Adipocyte (in vitro differentiated cells): ENCODE data around the gene WBP2.

Experiments
- DNase-seq: peaks from one replicate; pipeline ENCODE4 v3.0.0-alpha.2; 2015; ENCODE audit warnings: low read depth
- H3K27me3 ChIP-seq: replicated peaks from 2 replicates; pipeline ENCODE4 v1.7.0; 2013; ENCODE audit warnings: mild to moderate bottlenecking, low read length, moderate library complexity; ENCODE audit not compliant: control insufficient read depth, insufficient read depth
- H3K36me3 ChIP-seq: 2 replicates; pipeline ENCODE4 v1.7.0; 2013; ENCODE audit warnings: low read length, mild to moderate bottlenecking, moderate library complexity; ENCODE audit not compliant: control insufficient read depth, insufficient read depth, severe bottlenecking
- H3K4me1 ChIP-seq: 2 replicates; pipeline ENCODE4 v1.7.0; 2013; ENCODE audit warnings: mild to moderate bottlenecking, low read length, moderate library complexity; ENCODE audit not compliant: control insufficient read depth, insufficient read depth
- H3K4me3 ChIP-seq: 2 replicates; pipeline ENCODE4 v1.7.0; 2013; ENCODE audit warnings: mild to moderate bottlenecking, low read length, moderate library complexity
- H3K9ac ChIP-seq: 2 replicates; pipeline ENCODE4 v1.7.0; 2013; ENCODE audit warnings: mild to moderate bottlenecking, low read length, moderate library complexity
- H3K9me3 ChIP-seq: 2 replicates; pipeline ENCODE4 v1.7.0; 2013; ENCODE audit warnings: mild to moderate bottlenecking, low read length, moderate library complexity; ENCODE audit not compliant: control insufficient read depth

Gene WBP2

DNA sequence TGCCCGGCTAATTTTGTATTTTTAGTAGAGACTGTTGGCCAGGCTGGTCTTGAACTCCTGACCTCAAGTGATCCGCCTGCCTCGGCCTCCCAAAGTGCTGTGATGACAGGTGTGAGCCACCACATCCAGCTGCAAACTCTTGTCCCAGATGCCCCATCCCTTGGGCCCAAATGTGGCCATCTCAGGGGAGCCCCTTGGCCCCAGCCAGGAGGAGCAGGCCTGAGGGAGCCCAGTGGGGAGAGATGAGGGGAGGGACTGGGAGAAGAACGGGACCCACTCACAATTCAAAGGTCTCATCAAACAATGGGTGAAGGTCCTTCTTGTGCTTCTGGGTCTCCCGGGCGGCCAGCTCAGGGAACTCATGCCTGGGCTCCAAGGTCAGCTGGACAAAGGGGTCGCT lies 25.4 kb downstream of the WBP2 start:
- H3K4me3 ChIP-seq = no peak overlapping the region
- no peak for DNase-seq
- H3K9me3 ChIP-seq = no peaks in the 10 kb centered on the region
- H3K4me1 ChIP-seq = peaks cover 15% of the 10 kb centered on the region
- H3K27me3 ChIP-seq = no peaks in the 10 kb centered on the region
- no peak overlapping the region for H3K9ac ChIP-seq
- H3K36me3 ChIP-seq = no peaks in the 10 kb centered on the region

DNA sequence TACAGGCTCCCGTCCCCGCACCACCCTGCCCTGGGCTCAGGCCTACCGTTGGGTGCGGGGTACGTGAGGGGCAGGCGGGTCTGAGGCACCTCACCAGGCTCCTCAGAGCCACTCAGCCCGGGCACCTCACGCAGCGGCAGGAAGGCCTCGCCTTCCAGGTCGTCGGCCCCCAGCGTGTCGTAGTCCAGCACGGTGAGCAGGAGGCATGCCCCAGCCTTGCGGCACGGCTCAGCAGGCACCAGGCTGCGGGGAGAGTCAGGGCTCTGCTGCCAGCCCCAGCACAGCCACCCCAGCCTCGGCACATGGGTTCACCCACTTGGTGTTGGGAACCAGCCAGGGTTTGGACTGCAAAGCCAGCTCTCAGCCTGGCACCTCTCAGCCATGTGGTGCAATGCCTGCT lies 26.4 kb downstream of the WBP2 start:
- no peak for DNase-seq

DNA sequence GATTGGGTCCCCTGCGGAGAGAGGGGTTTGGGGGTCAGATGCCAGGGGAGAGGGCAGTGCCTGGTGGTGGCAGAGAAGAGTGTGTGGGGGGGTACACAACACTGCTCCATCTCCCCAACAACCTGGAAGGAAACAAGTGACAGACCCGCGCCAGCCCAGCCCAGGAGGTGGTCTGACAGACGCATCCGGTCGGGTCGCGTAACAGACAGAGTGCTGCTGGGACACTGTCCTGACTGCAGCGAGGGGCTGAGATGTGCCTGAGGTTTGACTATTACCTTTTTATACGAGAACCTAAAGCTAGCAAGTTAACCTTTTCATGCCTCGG lies 27.1 kb downstream of the WBP2 start:
- peak overlapping the region; percentile 57 for H3K9ac ChIP-seq
- DNase-seq = no peak
- H3K36me3 ChIP-seq = peaks cover 11% of the 10 kb centered on the region
- H3K9me3 ChIP-seq = no peaks in the 10 kb centered on the region
- H3K4me1 ChIP-seq = peaks cover 15% of the 10 kb centered on the region
- H3K4me3 ChIP-seq = no peak overlapping the region
- no peaks in the 10 kb centered on the region for H3K27me3 ChIP-seq

More for the DNA sequence above, 26.4 kb downstream of the WBP2 start:
- no peak overlapping the region for H3K9ac ChIP-seq
- peaks cover 15% of the 10 kb centered on the region for H3K4me1 ChIP-seq
- H3K27me3 ChIP-seq = no peaks in the 10 kb centered on the region
- H3K36me3 ChIP-seq = peaks cover 5% of the 10 kb centered on the region
- H3K4me3 ChIP-seq = no peak overlapping the region
- no peaks in the 10 kb centered on the region for H3K9me3 ChIP-seq

DNA sequence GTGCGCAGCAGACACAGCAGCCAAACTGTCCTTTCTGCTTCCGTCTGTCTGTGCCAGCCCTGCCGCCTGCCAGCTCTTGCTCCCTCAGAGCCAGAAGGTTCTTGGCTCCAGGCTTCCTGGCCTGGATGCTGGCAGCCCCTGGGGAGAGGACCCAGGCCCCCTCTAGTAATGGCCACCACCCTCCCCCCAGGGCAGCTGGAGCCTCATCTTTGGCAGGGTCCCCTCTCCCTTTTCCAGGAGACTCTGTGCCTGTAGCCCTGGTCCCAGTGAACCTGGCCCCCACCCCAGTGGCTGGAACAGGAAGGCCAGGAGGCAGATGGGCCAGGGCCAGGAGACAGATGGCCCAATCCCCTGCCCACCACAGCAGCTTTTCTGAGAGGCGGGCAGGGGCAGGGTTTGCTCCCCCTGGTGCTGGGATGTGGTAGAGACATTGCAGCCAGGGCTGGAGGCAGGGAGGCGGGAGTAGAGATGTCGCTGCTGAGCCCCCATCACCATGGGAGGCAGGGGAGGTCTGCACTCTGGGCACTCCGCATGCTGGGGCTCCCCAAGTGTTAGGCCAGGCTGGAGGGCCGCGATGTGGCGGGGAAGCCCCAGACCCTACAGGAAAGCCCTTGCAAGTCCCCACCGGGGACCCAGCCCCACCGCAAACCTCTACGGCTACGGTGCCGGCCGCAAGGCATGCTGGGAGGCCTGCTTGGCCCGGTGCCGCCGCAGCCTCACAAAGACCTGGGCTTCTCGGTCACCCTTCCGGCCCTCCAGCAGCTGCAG lies 27.6 kb downstream of the WBP2 start:
- peaks cover 16% of the 10 kb centered on the region for H3K36me3 ChIP-seq
- no peak overlapping the region for H3K4me3 ChIP-seq
- peak; percentile 68 for DNase-seq
- no peaks in the 10 kb centered on the region for H3K27me3 ChIP-seq
- H3K4me1 ChIP-seq = peaks cover 15% of the 10 kb centered on the region
- peak overlapping the region; percentile 57 for H3K9ac ChIP-seq
- H3K9me3 ChIP-seq = no peaks in the 10 kb centered on the region

DNA sequence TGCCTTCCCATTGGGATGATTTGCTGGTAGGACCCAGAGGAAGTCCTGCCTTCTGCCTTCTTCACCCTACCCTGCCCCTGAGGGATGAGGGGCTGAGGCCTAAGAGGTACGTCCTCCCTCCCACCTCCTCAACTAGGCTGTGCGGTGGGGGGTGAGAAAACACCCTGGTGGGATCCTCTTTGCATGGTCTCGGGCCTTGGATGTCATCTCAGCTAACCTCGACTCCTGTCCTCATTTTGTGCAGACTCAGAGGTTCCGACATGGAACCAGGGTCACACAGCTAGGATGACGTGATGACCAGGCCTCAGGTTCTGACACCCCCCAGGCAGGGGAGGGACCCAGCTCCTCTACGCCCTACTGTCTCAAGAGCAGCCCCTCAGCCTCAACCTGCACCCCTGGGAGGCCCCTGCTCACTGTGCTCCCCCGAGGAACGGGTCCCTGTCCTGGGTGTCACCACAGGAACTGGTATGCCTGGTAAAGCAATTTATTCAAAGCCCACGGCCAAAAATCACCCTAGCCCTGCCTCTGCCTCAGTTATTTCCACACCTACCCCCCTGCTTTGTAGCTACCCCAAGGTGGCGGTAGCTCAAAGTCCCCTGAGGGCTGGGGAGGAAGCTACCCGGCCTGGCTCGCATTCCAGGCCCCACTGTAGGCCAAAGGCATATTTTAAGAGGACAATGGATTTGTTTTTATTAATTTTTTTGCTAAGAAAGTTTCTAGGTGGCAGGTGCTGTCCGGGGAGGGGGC lies 28.4 kb downstream of the WBP2 start:
- no peak overlapping the region for H3K4me3 ChIP-seq
- H3K36me3 ChIP-seq = peaks cover 19% of the 10 kb centered on the region
- peak overlapping the region; percentile 57 for H3K9ac ChIP-seq
- no peaks in the 10 kb centered on the region for H3K9me3 ChIP-seq
- no peaks in the 10 kb centered on the region for H3K27me3 ChIP-seq
- no peak for DNase-seq
- H3K4me1 ChIP-seq = peaks cover 15% of the 10 kb centered on the region

DNA sequence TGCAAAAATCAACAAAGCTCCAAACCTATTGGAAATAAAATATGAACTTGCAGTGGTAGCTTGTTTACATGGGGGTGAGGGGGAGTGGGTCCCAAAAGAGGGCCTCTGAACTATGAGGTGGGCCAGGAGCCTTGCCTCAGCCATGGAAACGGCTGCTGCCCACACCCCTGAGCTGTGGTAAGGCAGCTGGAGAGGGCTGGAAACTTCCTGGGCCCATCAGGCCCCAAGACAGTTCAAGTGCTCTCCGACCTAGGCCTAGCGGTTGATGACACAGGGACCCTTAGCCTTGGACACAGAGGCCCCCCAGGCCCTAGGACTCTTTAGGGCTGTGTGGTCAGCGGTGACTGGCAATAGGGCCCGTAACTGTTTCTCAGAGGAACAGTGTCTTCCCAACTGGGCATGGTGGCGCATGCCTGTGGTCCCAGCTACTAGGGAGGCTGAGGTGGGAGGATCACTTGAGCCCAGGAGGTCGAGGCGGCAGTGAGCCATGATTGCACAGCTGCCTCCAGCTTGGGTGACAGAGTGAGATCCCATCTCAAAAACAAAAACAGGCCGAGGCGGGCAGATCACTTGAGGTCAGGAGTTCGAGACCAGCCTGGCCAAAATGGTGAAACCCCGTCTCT lies 29.3 kb downstream of the WBP2 start:
- Histone ChIP-seq H3K4me1 (peaks cover 15% of the 10 kb centered on the region), H3K27me3 (no peaks in the 10 kb centered on the region), H3K4me3 (no peak overlapping the region), H3K9me3 (no peaks in the 10 kb centered on the region), H3K9ac (no peak overlapping the region), H3K36me3 (peaks cover 28% of the 10 kb centered on the region)
- DNase-seq = no peak

DNA sequence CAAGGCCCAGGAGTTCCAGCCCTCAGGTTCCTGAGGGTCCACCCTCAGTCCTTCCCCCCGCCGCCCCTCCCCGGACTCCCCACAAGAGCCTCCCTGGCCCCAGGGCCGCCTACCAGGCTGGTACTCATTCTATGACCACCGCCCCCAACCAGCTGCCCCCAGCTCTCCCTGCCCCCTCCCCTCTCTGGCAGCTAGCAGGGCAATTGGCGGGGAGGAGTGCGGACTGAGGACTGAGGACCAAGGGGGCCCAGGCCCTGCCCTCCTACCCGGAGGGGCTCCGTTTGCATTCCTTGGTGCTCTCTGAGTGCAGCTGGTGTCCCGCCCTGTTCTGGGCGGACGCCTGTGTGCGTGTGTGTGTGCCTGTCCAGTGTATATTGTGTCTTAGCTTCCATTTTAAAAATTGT lies 30.0 kb downstream of the WBP2 start:
- no peak for DNase-seq
- no peaks in the 10 kb centered on the region for H3K9me3 ChIP-seq
- H3K4me3 ChIP-seq = no peak overlapping the region
- H3K36me3 ChIP-seq = peaks cover 35% of the 10 kb centered on the region
- H3K9ac ChIP-seq = no peak overlapping the region
- peaks cover 15% of the 10 kb centered on the region for H3K4me1 ChIP-seq
- H3K27me3 ChIP-seq = no peaks in the 10 kb centered on the region

DNA sequence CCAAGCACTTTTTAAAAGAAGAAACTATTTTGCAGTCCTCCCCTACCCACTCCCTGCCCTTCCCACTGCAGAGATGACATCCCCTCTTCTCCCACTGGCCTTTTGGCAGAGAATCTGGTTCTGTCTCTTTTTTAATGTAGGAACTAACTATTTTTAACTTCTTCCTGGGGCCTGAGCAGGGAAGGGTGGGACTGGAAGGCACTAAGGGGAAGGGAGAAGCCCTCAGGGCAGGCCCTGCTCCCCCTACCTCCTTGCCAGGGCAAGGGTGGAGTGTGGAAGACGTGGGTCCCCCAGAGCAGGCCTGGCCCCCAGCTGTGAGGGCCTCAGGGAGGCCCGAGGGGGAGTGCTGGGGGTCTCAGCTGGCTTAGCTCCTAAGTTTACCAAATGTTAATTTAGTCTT lies 30.5 kb downstream of the WBP2 start:
- Histone ChIP-seq H3K4me1 (peaks cover 15% of the 10 kb centered on the region), H3K36me3 (peaks cover 40% of the 10 kb centered on the region), H3K9ac (no peak overlapping the region), H3K27me3 (no peaks in the 10 kb centered on the region), H3K4me3 (no peak overlapping the region), H3K9me3 (no peaks in the 10 kb centered on the region)
- no peak for DNase-seq

DNA sequence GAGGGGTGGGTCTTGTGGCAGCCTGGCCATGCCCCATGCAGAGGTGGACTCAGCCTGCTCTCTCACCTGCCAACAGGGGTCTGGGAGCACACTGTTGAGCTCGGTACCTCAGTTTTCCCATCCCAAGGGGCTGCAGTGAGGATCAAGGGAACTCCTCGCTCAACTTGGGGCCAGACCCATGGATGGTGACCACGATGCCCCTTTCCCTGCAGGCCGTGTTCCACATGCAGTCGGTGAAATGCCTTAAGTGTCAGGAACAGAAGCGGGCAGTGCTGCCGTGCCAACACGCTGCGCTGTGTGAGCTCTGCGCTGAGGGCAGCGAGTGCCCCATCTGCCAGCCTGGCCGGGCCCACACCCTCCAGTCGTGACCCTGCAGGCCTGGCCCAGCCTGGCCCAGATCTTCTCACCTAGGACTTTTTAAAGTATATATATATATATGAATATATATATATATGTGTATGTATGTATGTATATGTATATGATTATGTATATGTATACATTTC lies 31.0 kb downstream of the WBP2 start:
- Histone ChIP-seq H3K9me3 (no peaks in the 10 kb centered on the region), H3K36me3 (peaks cover 46% of the 10 kb centered on the region), H3K27me3 (no peaks in the 10 kb centered on the region), H3K4me3 (no peak overlapping the region), H3K4me1 (peaks cover 15% of the 10 kb centered on the region), H3K9ac (no peak overlapping the region)
- DNase-seq = no peak

DNA sequence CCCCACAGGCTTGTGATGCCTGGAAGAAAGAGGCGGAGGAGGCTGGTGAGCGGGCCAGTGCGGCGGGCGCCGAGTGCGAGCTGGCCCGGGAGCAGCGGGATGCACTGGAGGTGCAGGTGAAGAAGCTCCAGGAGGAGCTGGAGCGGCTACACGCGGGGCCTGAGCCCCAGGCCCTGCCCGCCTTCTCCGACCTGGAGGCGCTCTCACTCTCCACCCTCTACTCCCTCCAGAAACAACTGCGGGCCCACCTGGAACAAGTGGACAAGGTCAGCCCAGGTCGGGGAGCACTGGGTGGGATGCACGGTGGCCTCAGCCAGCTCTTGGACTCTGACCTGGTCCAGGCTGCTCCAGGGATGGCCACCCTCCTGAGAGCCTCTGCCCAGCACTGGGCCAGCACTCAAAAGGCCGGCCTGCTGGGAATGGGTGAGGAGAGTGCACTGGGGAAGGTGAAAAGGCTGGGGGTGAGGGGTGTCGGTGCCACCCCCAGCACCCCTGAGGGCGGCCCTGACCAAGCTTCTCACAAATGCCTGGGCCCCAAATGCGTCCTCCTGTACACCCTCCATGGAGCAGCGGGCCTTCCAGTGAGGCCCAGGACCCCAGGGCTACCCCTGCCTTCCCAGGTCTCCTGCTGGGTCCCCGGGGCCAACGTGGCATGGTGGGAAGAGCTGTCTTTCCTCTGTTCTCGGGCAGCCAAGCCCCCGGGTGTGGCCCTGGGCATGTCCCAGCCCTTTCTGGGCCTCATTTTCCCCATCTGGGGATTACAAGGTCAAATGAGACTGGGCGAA lies 31.7 kb downstream of the WBP2 start:
- peaks cover 52% of the 10 kb centered on the region for H3K36me3 ChIP-seq
- no peak overlapping the region for H3K9ac ChIP-seq
- H3K4me1 ChIP-seq = peaks cover 15% of the 10 kb centered on the region
- no peak for DNase-seq
- no peak overlapping the region for H3K4me3 ChIP-seq
- no peaks in the 10 kb centered on the region for H3K27me3 ChIP-seq
- H3K9me3 ChIP-seq = no peaks in the 10 kb centered on the region

DNA sequence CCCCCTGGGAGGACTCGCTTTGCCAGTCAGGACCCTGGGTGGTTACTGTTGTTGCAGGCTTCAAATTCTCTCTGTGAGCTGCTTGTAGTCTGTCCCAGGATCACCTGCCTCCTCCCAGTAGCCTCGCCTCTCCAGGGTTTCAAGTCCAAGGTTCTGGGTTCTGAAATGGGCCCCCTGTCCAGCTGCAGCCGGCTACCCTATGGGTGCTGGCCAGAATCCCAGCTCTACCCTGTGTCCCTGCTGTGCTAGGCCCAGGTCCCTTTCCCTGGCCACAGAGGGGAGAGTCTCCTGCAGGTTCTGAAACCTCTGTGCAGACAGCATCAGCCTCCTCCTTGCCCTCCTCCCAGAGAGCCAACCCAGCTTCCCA lies 32.4 kb downstream of the WBP2 start:
- Histone ChIP-seq H3K36me3 (peaks cover 59% of the 10 kb centered on the region), H3K4me3 (no peak overlapping the region)

More for the DNA sequence above, 32.4 kb downstream of the WBP2 start:
- Histone ChIP-seq H3K9me3 (no peaks in the 10 kb centered on the region), H3K9ac (no peak overlapping the region), H3K4me1 (peaks cover 11% of the 10 kb centered on the region), H3K27me3 (no peaks in the 10 kb centered on the region)
- no peak for DNase-seq
